Activated naive CD8-positive, alpha-beta T cell treated with anti-CD3 and anti-CD28 coated beads, Interleukin-2, amount 50 U/mL, for 16 hours (primary cell): ENCODE data around the gene AP2A2.

Experiments used
- DNase-seq: peaks from one replicate; pipeline ENCODE4 v3.0.0-alpha.2; 2020; ENCODE audit warnings: low read depth, low spot score

The AP2A2 gene

GRCh38 chr11:995752-996420 is 70.2 kb downstream of the AP2A2 start:
- DNase-seq: no peak

GRCh38 chr11:996681-997080 is 71.0 kb downstream of the AP2A2 start:
- DNase-seq: no peak

GRCh38 chr11:997907-998306 is 72.2 kb downstream of the AP2A2 start:
- no peak for DNase-seq

GRCh38 chr11:999009-999408 is 73.3 kb downstream of the AP2A2 start:
- no peak for DNase-seq

GRCh38 chr11:1000357-1001278 is 74.9 kb downstream of the AP2A2 start:
- no peak for DNase-seq

GRCh38 chr11:1001617-1002405 is 76.1 kb downstream of the AP2A2 start:
- DNase-seq: no peak

- DNase-seq: no peak
These were observed 76.8 kb downstream of the AP2A2 start for GRCh38 chr11:1002406-1002984.

- no peak for DNase-seq
These were observed 77.5 kb downstream of the AP2A2 start for GRCh38 chr11:1003159-1003558.

GRCh38 chr11:1005928-1006327 is 80.3 kb downstream of the AP2A2 start:
- DNase-seq: no peak

- no peak for DNase-seq
These were observed 81.1 kb downstream of the AP2A2 start for GRCh38 chr11:1006762-1007161.

- DNase-seq: no peak
These were observed 81.6 kb downstream of the AP2A2 start for GRCh38 chr11:1007279-1007678.

- no peak for DNase-seq
These were observed 82.5 kb downstream of the AP2A2 start for GRCh38 chr11:1008001-1008802.

- DNase-seq: no peak
These were observed 83.1 kb downstream of the AP2A2 start for GRCh38 chr11:1008803-1009145.

GRCh38 chr11:1009371-1009770 is 83.7 kb downstream of the AP2A2 start:
- no peak for DNase-seq

GRCh38 chr11:1009991-1010390 is 84.3 kb downstream of the AP2A2 start:
- DNase-seq: no peak

GRCh38 chr11:1010551-1011319 is 85.1 kb downstream of the AP2A2 start:
- no peak for DNase-seq

- DNase-seq: no peak
These were observed 85.6 kb downstream of the AP2A2 start for GRCh38 chr11:1011320-1011698.

- no peak for DNase-seq
These were observed 86.6 kb downstream of the AP2A2 start for GRCh38 chr11:1012291-1012690.

GRCh38 chr11:1012740-1013630 is 87.3 kb downstream of the AP2A2 start:
- DNase-seq: no peak

- DNase-seq: no peak
These were observed 87.9 kb downstream of the AP2A2 start for GRCh38 chr11:1013631-1013935.
